Measurements from ENCODE around the gene PAGE1. TPM values are rescaled to one million over a fixed set of nuclear protein-coding genes. Genes with fewer than 3 reads are reported as not detected.
"Not testable (repeated sequence)": the region's sequence is repeated elsewhere in the genome, so short reads cannot be mapped to it uniquely, and the experiment has no call there.

Gene PAGE1
- total RNA-seq, 1 donor from 2014 or later = not detected

- H3K79me2 ChIP-seq (ENCODE audit: low read depth) = no peaks in the 10 kb centered on the region
- DNase-seq (ENCODE audit: low spot score) = no peak
- no peaks in the 10 kb centered on the region for H3K4me1 ChIP-seq
- Mint-ChIP-seq H3K27ac (no peak overlapping the region), H3K27me3 (ENCODE audit: insufficient read depth, low read depth) (peaks cover 2% of the 10 kb centered on the region), H3K9me3 (peaks cover 2% of the 10 kb centered on the region), H3K4me1 (peaks cover 5% of the 10 kb centered on the region), H3K36me3 (no peaks in the 10 kb centered on the region), H3K4me3 (no peak overlapping the region)
- no peak overlapping the region for H2AFZ ChIP-seq (replicated peaks)
- H3K4me2 ChIP-seq = no peak overlapping the region
- no peaks in the 10 kb centered on the region for H4K20me1 ChIP-seq (ENCODE audit: low read depth)
- no peaks in the 10 kb centered on the region for H3K27me3 ChIP-seq
- H3K27ac ChIP-seq = no peak overlapping the region
- no peaks in the 10 kb centered on the region for H3K9me3 ChIP-seq (ENCODE audit: low read depth)
- no peaks in the 10 kb centered on the region for H3K36me3 ChIP-seq
- no peak overlapping the region for H3K9ac ChIP-seq
- no peaks in the 10 kb centered on the region for H3F3A ChIP-seq (ENCODE audit: low read depth)
- TF ChIP-seq EZH2phosphoT487 (IDR thresholded peaks at IDR 0.05) (no peak), CTCF (IDR thresholded peaks at IDR 0.05) (no peak), EZH2 (IDR thresholded peaks at IDR 0.05) (no peak)
- H3K4me3 ChIP-seq = no peak overlapping the region
These were observed 30.4 kb upstream of the PAGE1 start for GRCh38 chrX:49725923-49726904.

GRCh38 chrX:49725401-49725800 lies 29.6 kb upstream of the PAGE1 start:
- Mint-ChIP-seq H3K4me3 (no peak overlapping the region), H3K27me3 (ENCODE audit: insufficient read depth, low read depth) (peaks cover 2% of the 10 kb centered on the region), H3K36me3 (no peaks in the 10 kb centered on the region), H3K4me1 (peaks cover 5% of the 10 kb centered on the region), H3K9me3 (peaks cover 4% of the 10 kb centered on the region), H3K27ac (no peak overlapping the region)
- Histone ChIP-seq H3K9me3 (ENCODE audit: low read depth) (no peaks in the 10 kb centered on the region), H3K36me3 (no peaks in the 10 kb centered on the region), H4K20me1 (ENCODE audit: low read depth) (no peaks in the 10 kb centered on the region), H2AFZ (replicated peaks) (no peak overlapping the region), H3F3A (ENCODE audit: low read depth) (no peaks in the 10 kb centered on the region), H3K27me3 (no peaks in the 10 kb centered on the region), H3K4me3 (no peak overlapping the region), H3K79me2 (ENCODE audit: low read depth) (no peaks in the 10 kb centered on the region), H3K4me2 (no peak overlapping the region), H3K27ac (no peak overlapping the region), H3K9ac (no peak overlapping the region), H3K4me1 (no peaks in the 10 kb centered on the region)
- no peak for DNase-seq (ENCODE audit: low spot score)
- no peak for TF ChIP-seq EZH2 (IDR thresholded peaks at IDR 0.05)
- no peak for TF ChIP-seq CTCF (IDR thresholded peaks at IDR 0.05)
- TF ChIP-seq EZH2phosphoT487 (IDR thresholded peaks at IDR 0.05) = no peak

GRCh38 chrX:49720106-49720505 lies 24.3 kb upstream of the PAGE1 start:
- H3K4me2 ChIP-seq, H3K36me3 ChIP-seq, H3K9me3 Mint-ChIP-seq: not testable (repeated sequence)

GRCh38 chrX:49712577-49712976 lies 16.8 kb upstream of the PAGE1 start:
- H3K4me2 ChIP-seq = no peak overlapping the region
- Mint-ChIP-seq H3K27ac (no peak overlapping the region), H3K9me3 (peaks cover 2% of the 10 kb centered on the region), H3K27me3 (ENCODE audit: insufficient read depth, low read depth) (no peaks in the 10 kb centered on the region), H3K4me3 (no peak overlapping the region), H3K36me3 (no peaks in the 10 kb centered on the region), H3K4me1 (no peaks in the 10 kb centered on the region)
- H3K9ac ChIP-seq = no peak overlapping the region
- TF ChIP-seq CTCF (IDR thresholded peaks at IDR 0.05) = no peak
- TF ChIP-seq EZH2 (IDR thresholded peaks at IDR 0.05) = no peak
- no peak for TF ChIP-seq EZH2phosphoT487 (IDR thresholded peaks at IDR 0.05)
- DNase-seq (ENCODE audit: low spot score) = no peak
- peaks cover 9% of the 10 kb centered on the region for H3K4me1 ChIP-seq
- no peaks in the 10 kb centered on the region for H3K79me2 ChIP-seq (ENCODE audit: low read depth)
- H3K27ac ChIP-seq = no peak overlapping the region
- H4K20me1 ChIP-seq (ENCODE audit: low read depth) = no peaks in the 10 kb centered on the region
- H2AFZ ChIP-seq (replicated peaks) = no peak overlapping the region
- H3K27me3 ChIP-seq = no peaks in the 10 kb centered on the region
- H3K4me3 ChIP-seq = no peak overlapping the region
- no peaks in the 10 kb centered on the region for H3K9me3 ChIP-seq (ENCODE audit: low read depth)
- H3K36me3 ChIP-seq = no peaks in the 10 kb centered on the region
- H3F3A ChIP-seq (ENCODE audit: low read depth) = no peaks in the 10 kb centered on the region

More at GRCh38 chrX:49720106-49720505, 24.3 kb upstream of the PAGE1 start:
- H3K4me3 ChIP-seq; H3K4me3 Mint-ChIP-seq; H3K79me2 ChIP-seq (ENCODE audit: low read depth); H3K36me3 Mint-ChIP-seq; H3K9me3 ChIP-seq (ENCODE audit: low read depth); H3K27ac Mint-ChIP-seq; DNase-seq (ENCODE audit: low spot score); H4K20me1 ChIP-seq (ENCODE audit: low read depth); H3K27me3 ChIP-seq; H3F3A ChIP-seq (ENCODE audit: low read depth); H3K27me3 Mint-ChIP-seq (ENCODE audit: insufficient read depth, low read depth); H3K4me1 ChIP-seq; H3K27ac ChIP-seq; H3K9ac ChIP-seq; H2AFZ ChIP-seq (replicated peaks); H3K4me1 Mint-ChIP-seq: not testable (repeated sequence)
